ENCODE data around the gene SLA2. TPM values are rescaled to one million over a fixed set of nuclear protein-coding genes. Genes with fewer than 3 reads are reported as not detected.
"Not testable (repeated sequence)": the region's sequence is repeated elsewhere in the genome, so short reads cannot be mapped to it uniquely, and the experiment has no call there.

The SLA2 gene
- total and polyA plus RNA-seq, 8 donors, result 0.13 to 0.34 (median 0.22) TPM; not detected in 1

- H3K27me3 ChIP-seq, result no peaks in the 10 kb centered on the region
- no peak for TF ChIP-seq CTCF (IDR thresholded peaks at IDR 0.05)
- ATAC-seq, result no peak
- 70 to 79% methylated on average over 2 of the region's 2 CpGs for WGBS, 2 donors
- no peaks in the 10 kb centered on the region for H3K4me1 ChIP-seq
- intact Hi-C loops (cut with DNase I), result no loop called here
- H3K4me3 ChIP-seq, result no peak overlapping the region
- no peak overlapping the region for H3K27ac ChIP-seq
- FAIRE-seq, result no peak
- no peaks in the 10 kb centered on the region for H3K9me3 ChIP-seq
- H3K36me3 ChIP-seq, result peaks cover 0 to 17% (median 0%) of the 10 kb centered on the region in 3 donors
- DNase-seq, result no peak
These were observed 40.5 kb upstream of the SLA2 start for GRCh38 chr20:36686504-36686903.

- ATAC-seq, result no peak
- Histone ChIP-seq H3K36me3 (peaks cover 0 to 17% (median 0%) of the 10 kb centered on the region in 3 donors), H3K4me3 (no peak overlapping the region), H3K27ac (no peak overlapping the region), H3K9me3 (no peaks in the 10 kb centered on the region), H3K27me3 (no peaks in the 10 kb centered on the region), H3K4me1 (no peaks in the 10 kb centered on the region)
- FAIRE-seq, result no peak
- DNase-seq, result no peak
- WGBS, 2 donors, result 93 to 97% methylated on average over 6 of the region's 6 CpGs
- intact Hi-C loops (cut with DNase I), result no loop called here
- TF ChIP-seq CTCF (IDR thresholded peaks at IDR 0.05), result no peak
These were observed 38.8 kb upstream of the SLA2 start for GRCh38 chr20:36684747-36685146.

GRCh38 chr20:36682311-36682710 is 36.3 kb upstream of the SLA2 start:
- Histone ChIP-seq H3K4me1 (no peaks in the 10 kb centered on the region), H3K27ac (no peak overlapping the region), H3K9me3 (no peaks in the 10 kb centered on the region), H3K27me3 (no peaks in the 10 kb centered on the region), H3K4me3 (no peak overlapping the region), H3K36me3 (peaks cover 0 to 18% (median 0%) of the 10 kb centered on the region in 3 donors)
- ATAC-seq (no peak), DNase-seq (no peak), FAIRE-seq (no peak)
- 82 to 85% methylated on average over 1 of the region's 1 CpG for WGBS, 2 donors
- TF ChIP-seq CTCF (IDR thresholded peaks at IDR 0.05), result no peak
- intact Hi-C loops (cut with DNase I), result no loop called here

GRCh38 chr20:36677422-36677771 is 31.4 kb upstream of the SLA2 start:
- DNase-seq, result no peak
- no peaks in the 10 kb centered on the region for H3K4me1 ChIP-seq
- FAIRE-seq, result no peak
- TF ChIP-seq CTCF (IDR thresholded peaks at IDR 0.05), result no peak
- peaks cover 0 to 9% (median 0%) of the 10 kb centered on the region in 3 donors for H3K36me3 ChIP-seq
- no peaks in the 10 kb centered on the region for H3K9me3 ChIP-seq
- no peak for ATAC-seq
- no peak overlapping the region for H3K4me3 ChIP-seq
- H3K27ac ChIP-seq, result no peak overlapping the region
- no peaks in the 10 kb centered on the region for H3K27me3 ChIP-seq
- intact Hi-C loops (cut with DNase I), result no loop called here
- WGBS, 2 donors, result 93 to 96% methylated on average over 8 of the region's 8 CpGs

GRCh38 chr20:36676701-36677421 is 30.9 kb upstream of the SLA2 start:
- no peak for FAIRE-seq

GRCh38 chr20:36675545-36675944 is 29.5 kb upstream of the SLA2 start:
- H3K4me1 ChIP-seq; H3K27ac ChIP-seq; DNase-seq; intact Hi-C loops (cut with DNase I); FAIRE-seq; H3K36me3 ChIP-seq; ATAC-seq; H3K4me3 ChIP-seq; H3K9me3 ChIP-seq; H3K27me3 ChIP-seq: not testable (repeated sequence)
- WGBS, 2 donors, result 94 to 96% methylated on average over 8 of the region's 8 CpGs

More at GRCh38 chr20:36676701-36677421, 30.9 kb upstream of the SLA2 start:
- Histone ChIP-seq H3K36me3 (peaks cover 0 to 5% (median 0%) of the 10 kb centered on the region in 3 donors), H3K9me3 (no peaks in the 10 kb centered on the region), H3K4me1 (no peaks in the 10 kb centered on the region), H3K4me3 (no peak overlapping the region), H3K27ac (no peak overlapping the region), H3K27me3 (no peaks in the 10 kb centered on the region)
- ATAC-seq, result no peak
- DNase-seq, result peak in 1 of 6 donors; percentile 52
- no peak for TF ChIP-seq CTCF (IDR thresholded peaks at IDR 0.05)
- intact Hi-C loops (cut with DNase I), result no loop called here
- 97 to 98% methylated on average over 27 of the region's 27 CpGs for WGBS, 2 donors

Data from pancreas (tissue), 10 donors.